ENCODE measurements around the gene PTMS. TPM values are rescaled to one million over a fixed set of nuclear protein-coding genes. Genes with fewer than 3 reads are reported as not detected.

PTMS gene
- total and polyA plus RNA-seq, 9 of the 15 experiments (the other 6 are each of a cell fraction or from before 2014, with no cell fraction given) = 5.1 to 287 (median 78.5) TPM

GRCh38 chr12:6735448-6736191 lies 30.5 kb upstream of the PTMS start (continued):
- TF ChIP-seq BCLAF1 (IDR thresholded peaks at IDR 0.05; ENCODE audit: borderline replicate concordance in 1 of 2, control insufficient read depth in 1 of 2, low read depth in 2 of 2, low read length in 1 of 2) (no peak), FOXA1 (IDR thresholded peaks at IDR 0.05; ENCODE audit: borderline replicate concordance) (no peak), TAF9B (IDR thresholded peaks at IDR 0.05; ENCODE audit: partially characterized antibody) (no peak), ELF4 (CRISPR knock-in tag; IDR thresholded peaks at IDR 0.05) (no peak), E2F8 (IDR thresholded peaks at IDR 0.05; ENCODE audit: low read depth, partially characterized antibody) (no peak), ZNF668 (CRISPR knock-in tag; IDR thresholded peaks at IDR 0.05) (no peak), ZKSCAN1 (IDR thresholded peaks at IDR 0.05; ENCODE audit: low read depth, low read length) (no peak), C11orf30 (IDR thresholded peaks at IDR 0.05; ENCODE audit: low read depth) (peak; percentile 86), DDX20 (tag; IDR thresholded peaks at IDR 0.05; ENCODE audit: low read depth) (no peak), PHF21A (IDR thresholded peaks at IDR 0.05; ENCODE audit: borderline replicate concordance, low read depth) (no peak), ZNF609 (CRISPR knock-in tag; IDR thresholded peaks at IDR 0.05; ENCODE audit: borderline replicate concordance) (no peak), MYBL2 (IDR thresholded peaks at IDR 0.05; ENCODE audit: low read depth) (peak; percentile 50; the same call in 1 of the 2 replicates), MYBL2 (CRISPR knock-in tag; IDR thresholded peaks at IDR 0.05; ENCODE audit: borderline replicate concordance) (no peak), NFIC (IDR thresholded peaks at IDR 0.05) (no peak), TCF3 (CRISPR knock-in tag; IDR thresholded peaks at IDR 0.05) (no peak), ZNF184 (CRISPR knock-in tag; IDR thresholded peaks at IDR 0.05) (no peak), KLF1 (tag; IDR thresholded peaks at IDR 0.05) (no peak), MEF2D (tag; conservative IDR thresholded peaks at IDR 0.05; ENCODE audit: low read depth) (no peak)

Data from K562 (cell line).